Mesenchymal stem cell (in vitro differentiated cells and primary cell): ENCODE measurements around the gene LIN7B. TPM values are rescaled to one million over a fixed set of nuclear protein-coding genes. Genes with fewer than 3 reads are reported as not detected.

Source experiments
- DNase-seq: peaks from one replicate; pipeline ENCODE4 v3.0.0-alpha.2; 2013
- H2AFZ ChIP-seq: one replicate; pipeline ENCODE4 v1.6.1; 2013; ENCODE audit warnings: low read depth, mild to moderate bottlenecking, control low read depth, inconsistent platforms, low read length, moderate library complexity
- H2AK5ac ChIP-seq: 2 replicates; pipeline ENCODE4 v1.6.1; 2013; ENCODE audit warnings: low read length, moderate library complexity, mild to moderate bottlenecking, inconsistent platforms; ENCODE audit not compliant: severe bottlenecking
- H2BK120ac ChIP-seq: one replicate; pipeline ENCODE4 v1.6.1; 2013; ENCODE audit warnings: low read depth, mild to moderate bottlenecking, inconsistent platforms, low read length, moderate library complexity
- H2BK12ac ChIP-seq, 2 experiments: one replicate each; pipeline ENCODE4 v1.6.1; 2013; ENCODE audit warnings: inconsistent platforms in 2 of 2, low read length in 2 of 2, mild to moderate bottlenecking in 2 of 2, moderate library complexity in 2 of 2, control low read depth in 1 of 2
- H2BK15ac ChIP-seq: one replicate; pipeline ENCODE4 v1.6.1; 2013; ENCODE audit warnings: mild to moderate bottlenecking, low read depth, inconsistent platforms; ENCODE audit not compliant: poor library complexity, severe bottlenecking
- H2BK5ac ChIP-seq: 2 replicates; pipeline ENCODE4 v1.6.1; 2013; ENCODE audit warnings: low read depth, mild to moderate bottlenecking, low read length, control low read depth, inconsistent platforms; ENCODE audit not compliant: poor library complexity, severe bottlenecking
- H3K14ac ChIP-seq, 2 experiments: one replicate each; pipeline ENCODE4 v1.6.1; 2013; ENCODE audit warnings: inconsistent platforms in 2 of 2, low read length in 2 of 2, control low read depth in 1 of 2, mild to moderate bottlenecking in 1 of 2, moderate library complexity in 1 of 2
- H3K18ac ChIP-seq, 2 experiments: one replicate each; pipeline ENCODE4 v1.6.1; 2013; ENCODE audit warnings: inconsistent platforms in 2 of 2, low read length in 2 of 2, control low read depth in 1 of 2, low read depth in 1 of 2, mild to moderate bottlenecking in 1 of 2
- H3K23ac ChIP-seq, 2 experiments: one replicate each; pipeline ENCODE4 v1.6.1; 2013; ENCODE audit warnings: inconsistent platforms in 2 of 2, low read length in 2 of 2, mild to moderate bottlenecking in 2 of 2, moderate library complexity in 2 of 2, control low read depth in 1 of 2
- H3K27ac ChIP-seq: 2 replicates; pipeline ENCODE4 v1.5.1; 2013; ENCODE audit warnings: mild to moderate bottlenecking, moderate library complexity, low read length, control low read depth, inconsistent platforms; ENCODE audit not compliant: poor library complexity, severe bottlenecking
- H3K27me3 ChIP-seq, 2 experiments: 2 replicates each; pipeline versions ENCODE4 v1.6.1 to v1.7.0; 2013; ENCODE audit warnings: low read length in 2 of 2, mild to moderate bottlenecking in 2 of 2, moderate library complexity in 2 of 2, control low read depth in 1 of 2, inconsistent platforms in 1 of 2; ENCODE audit not compliant: control insufficient read depth in 1 of 2, insufficient read depth in 1 of 2
- H3K36me3 ChIP-seq, 2 experiments: 2 replicates each; pipeline versions ENCODE4 v1.6.1 to v1.7.0; 2013; ENCODE audit warnings: low read length in 2 of 2, control low read depth in 1 of 2, inconsistent platforms in 1 of 2, low read depth in 1 of 2, mild to moderate bottlenecking in 1 of 2; ENCODE audit not compliant: insufficient read depth in 2 of 2, control insufficient read depth in 1 of 2
- H3K4ac ChIP-seq, 2 experiments: one replicate each; pipeline ENCODE4 v1.6.1; 2013; ENCODE audit warnings: inconsistent platforms in 2 of 2, low read length in 2 of 2, mild to moderate bottlenecking in 2 of 2, moderate library complexity in 2 of 2, control low read depth in 1 of 2, low read depth in 1 of 2
- H3K4me1 ChIP-seq: 2 replicates; pipeline ENCODE4 v1.6.1; 2013; ENCODE audit warnings: low read depth, low read length, control low read depth; ENCODE audit not compliant: control insufficient read depth, insufficient read depth
- H3K4me2 ChIP-seq: 2 replicates; pipeline ENCODE4 v1.6.1; 2013; ENCODE audit warnings: low read length, mild to moderate bottlenecking, inconsistent platforms; ENCODE audit not compliant: poor library complexity, severe bottlenecking
- H3K4me3 ChIP-seq, 2 experiments: 2 replicates each; pipeline versions ENCODE4 v1.5.1 to v1.7.0; 2013; ENCODE audit warnings: low read length in 2 of 2, mild to moderate bottlenecking in 2 of 2, control low read depth in 1 of 2, low read depth in 1 of 2; ENCODE audit not compliant: insufficient read depth in 1 of 2
- H3K79me1 ChIP-seq: replicated peaks from 2 replicates; pipeline ENCODE4 v1.6.1; 2013; ENCODE audit warnings: mild to moderate bottlenecking, control low read depth, low read length, inconsistent platforms; ENCODE audit not compliant: poor library complexity, severe bottlenecking
- H3K9ac ChIP-seq: 2 replicates; pipeline ENCODE4 v1.7.0; 2013; ENCODE audit warnings: mild to moderate bottlenecking, low read length, moderate library complexity
- H3K9me3 ChIP-seq: 2 replicates; pipeline ENCODE4 v1.7.0; 2013; ENCODE audit warnings: mild to moderate bottlenecking, low read length; ENCODE audit not compliant: control insufficient read depth
- H4K8ac ChIP-seq: one replicate; pipeline ENCODE4 v1.6.1; 2013; ENCODE audit warnings: inconsistent platforms, mild to moderate bottlenecking, low read length, moderate library complexity
- H4K91ac ChIP-seq: one replicate; pipeline ENCODE4 v1.6.1; 2013; ENCODE audit warnings: mild to moderate bottlenecking, low read length, inconsistent platforms
- WGBS: methylation state at CpG from one replicate; pipeline ENCODE4 v1.1.7; 2013; ENCODE audit warnings: mixed read lengths; 5-methylcytosine and 5-hydroxymethylcytosine counted together
- small RNA-seq: library from polyadenylated mRNA; stranded (forward); fragments of <200 nt; extraction: miRNeasy Mini kit (QIAGEN cat#:217004); gene quantifications from one replicate; pipeline ENCODE3, GENCODE V24; 2013; ENCODE audit warnings: low read depth

Gene LIN7B

GRCh38 chr19:49165111-49165750 lies 51.1 kb downstream of the LIN7B start:
- Histone ChIP-seq H3K9ac (no peak overlapping the region), H3K9me3 (no peaks in the 10 kb centered on the region), H2BK12ac (no peak overlapping the region), H2BK15ac (no peak overlapping the region), H2AFZ (no peak overlapping the region), H3K4me1 (peaks cover 20% of the 10 kb centered on the region), H2BK5ac (no peak overlapping the region), H3K27ac (no peak overlapping the region), H3K23ac (no peak overlapping the region), H4K91ac (no peak overlapping the region), H3K4ac (no peak overlapping the region), H3K14ac (no peak overlapping the region), H3K18ac (no peak overlapping the region), H4K8ac (no peak overlapping the region), H2BK120ac (no peak overlapping the region), H3K27me3 (no peaks in the 10 kb centered on the region), H3K36me3 (peaks cover 11 to 36% of the 10 kb centered on the region in 2 experiments), H3K79me1 (peaks cover 12% of the 10 kb centered on the region), H3K4me2 (no peak overlapping the region), H2AK5ac (no peak overlapping the region), H3K4me3 (no peak overlapping the region)
- no peak for DNase-seq
- 69% methylated on average over 24 of the region's 24 CpGs for WGBS

DNA sequence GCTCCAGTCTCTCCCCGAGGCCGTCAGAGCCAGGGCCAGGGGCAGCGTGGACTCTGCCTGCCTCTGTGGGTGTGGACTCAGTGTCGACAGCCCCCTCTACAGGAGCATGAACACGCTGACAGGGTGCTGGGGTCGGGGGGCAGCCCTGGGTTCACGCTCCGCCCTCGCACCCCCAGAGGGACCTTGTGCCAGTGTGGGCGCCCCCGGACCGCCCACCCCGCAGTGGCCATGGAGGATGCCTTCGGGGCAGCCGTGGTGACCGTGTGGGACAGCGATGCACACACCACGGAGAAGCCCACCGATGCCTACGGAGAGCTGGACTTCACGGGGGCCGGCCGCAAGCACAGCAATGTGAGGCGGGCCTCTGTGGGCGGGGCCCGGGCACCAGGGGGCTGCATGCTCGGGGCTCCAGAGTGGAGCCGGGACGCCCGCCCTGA lies 51.7 kb downstream of the LIN7B start:
- H4K91ac ChIP-seq = peak overlapping the region; percentile 11
- H3K36me3 ChIP-seq = peaks cover 18 to 32% of the 10 kb centered on the region in 2 experiments
- no peak overlapping the region for H3K4me2 ChIP-seq
- no peak overlapping the region for H2BK5ac ChIP-seq
- H3K27ac ChIP-seq = no peak overlapping the region
- no peak overlapping the region for H2BK15ac ChIP-seq
- 59% methylated on average over 30 of the region's 30 CpGs for WGBS
- H3K79me1 ChIP-seq = peaks cover 10% of the 10 kb centered on the region
- no peak overlapping the region for H3K4me3 ChIP-seq
- peak overlapping the region; percentile 24 for H4K8ac ChIP-seq
- H3K18ac ChIP-seq = no peak overlapping the region
- peak overlapping the region in 1 of 2 experiments; percentile 30 for H3K4ac ChIP-seq
- H2AK5ac ChIP-seq = no peak overlapping the region
- no peak for DNase-seq
- no peak overlapping the region for H2BK120ac ChIP-seq
- H3K14ac ChIP-seq = no peak overlapping the region
- H3K9ac ChIP-seq = no peak overlapping the region
- H2AFZ ChIP-seq = no peak overlapping the region
- H3K9me3 ChIP-seq = no peaks in the 10 kb centered on the region
- peak overlapping the region in 1 of 2 experiments; percentile 37 for H2BK12ac ChIP-seq
- H3K23ac ChIP-seq = no peak overlapping the region
- H3K4me1 ChIP-seq = peaks cover 19% of the 10 kb centered on the region
- no peaks in the 10 kb centered on the region for H3K27me3 ChIP-seq

GRCh38 chr19:49167857-49168409 lies 53.8 kb downstream of the LIN7B start:
- H3K4me2 ChIP-seq = no peak overlapping the region

More at GRCh38 chr19:49167857-49168409, 53.8 kb downstream of the LIN7B start:
- Histone ChIP-seq H3K23ac (no peak overlapping the region), H3K27ac (no peak overlapping the region), H3K14ac (peak overlapping the region in 1 of 2 experiments; percentile 38), H2BK12ac (no peak overlapping the region), H2AFZ (no peak overlapping the region), H2BK15ac (no peak overlapping the region), H3K27me3 (no peaks in the 10 kb centered on the region), H2AK5ac (no peak overlapping the region), H3K4me1 (peaks cover 20% of the 10 kb centered on the region), H2BK5ac (no peak overlapping the region), H3K18ac (no peak overlapping the region), H4K8ac (no peak overlapping the region), H4K91ac (no peak overlapping the region), H3K9me3 (no peaks in the 10 kb centered on the region), H3K4ac (no peak overlapping the region), H3K36me3 (peaks cover 36 to 38% of the 10 kb centered on the region in 2 experiments), H3K79me1 (peaks cover 8% of the 10 kb centered on the region), H2BK120ac (no peak overlapping the region), H3K4me3 (no peak overlapping the region), H3K9ac (no peak overlapping the region)
- DNase-seq = no peak
- whole genome bisulfite sequencing = 96% methylated on average over 22 of the region's 25 CpGs

Small RNA genes within 50 kb of the gene (small RNA-seq; reads per million reads assigned to genes)
- not detected for gene RN7SL708P
